Sigmoid colon (tissue), 4 donors: ENCODE results near the gene SACM1L.

Experiments used
- CTCF ChIP-seq, 4 experiments: fragments of 450-650 bp in 3 of 4; fragments of 200-600 bp in 1 of 4; IDR thresholded peaks; one replicate each; pipeline ENCODE4 v1.5.1; 2016 to 2019; ENCODE audit warnings: antibody characterized with exemption in 4 of 4, mild to moderate bottlenecking in 3 of 4, moderate library complexity in 2 of 4
- EP300 ChIP-seq, 4 donors: sonication (generic); formaldehyde crosslinking; IDR thresholded peaks; one replicate each; pipeline ENCODE4 v1.6.1; 2017; ENCODE audit warnings: antibody characterized with exemption in 4 of 4
- POLR2A ChIP-seq, 2 donors: fragments of 450-650 bp; IDR thresholded peaks; one replicate each; pipeline ENCODE4 v1.6.1; 2016; ENCODE audit warnings: antibody characterized with exemption in 2 of 2, mild to moderate bottlenecking in 2 of 2, moderate library complexity in 2 of 2
- POLR2AphosphoS5 ChIP-seq, 4 donors: sonication (generic); formaldehyde crosslinking; IDR thresholded peaks; one replicate each; pipeline ENCODE4 v1.6.1; 2017; ENCODE audit warnings: antibody characterized with exemption in 4 of 4

GRCh38 chr3:45776611-45777010 is 87.4 kb downstream of the SACM1L start:
- TF ChIP-seq CTCF (IDR thresholded peaks at IDR 0.05) (no peak), POLR2AphosphoS5 (IDR thresholded peaks at IDR 0.05) (no peak), POLR2A (IDR thresholded peaks at IDR 0.05) (no peak), EP300 (IDR thresholded peaks at IDR 0.05) (no peak)
